Neural progenitor cell (in vitro differentiated cells): ENCODE measurements around the gene C17orf50.

Experiments used
- EZH2 ChIP-seq: fragments of 200-600 bp; sonication (generic); IDR thresholded peaks from 2 replicates; pipeline ENCODE4 v1.6.1; 2017; ENCODE audit warnings: antibody characterized with exemption, mild to moderate bottlenecking, moderate library complexity
- EZH2phosphoT487 ChIP-seq: fragments of 200-600 bp; sonication (generic); IDR thresholded peaks from 2 replicates; pipeline ENCODE4 v1.6.1; 2017; ENCODE audit warnings: antibody characterized with exemption
- TF ChIP-seq, protein P1 (sequence below): fragments of 200-600 bp; sonication (generic); IDR thresholded peaks from 2 replicates; pipeline ENCODE4 v1.5.1; 2017; ENCODE audit warnings: antibody characterized with exemption, mild to moderate bottlenecking

GRCh38 chr17:35766489-35766877, 5.8 kb downstream of the C17orf50 start:
- TF ChIP-seq, protein P1, sequence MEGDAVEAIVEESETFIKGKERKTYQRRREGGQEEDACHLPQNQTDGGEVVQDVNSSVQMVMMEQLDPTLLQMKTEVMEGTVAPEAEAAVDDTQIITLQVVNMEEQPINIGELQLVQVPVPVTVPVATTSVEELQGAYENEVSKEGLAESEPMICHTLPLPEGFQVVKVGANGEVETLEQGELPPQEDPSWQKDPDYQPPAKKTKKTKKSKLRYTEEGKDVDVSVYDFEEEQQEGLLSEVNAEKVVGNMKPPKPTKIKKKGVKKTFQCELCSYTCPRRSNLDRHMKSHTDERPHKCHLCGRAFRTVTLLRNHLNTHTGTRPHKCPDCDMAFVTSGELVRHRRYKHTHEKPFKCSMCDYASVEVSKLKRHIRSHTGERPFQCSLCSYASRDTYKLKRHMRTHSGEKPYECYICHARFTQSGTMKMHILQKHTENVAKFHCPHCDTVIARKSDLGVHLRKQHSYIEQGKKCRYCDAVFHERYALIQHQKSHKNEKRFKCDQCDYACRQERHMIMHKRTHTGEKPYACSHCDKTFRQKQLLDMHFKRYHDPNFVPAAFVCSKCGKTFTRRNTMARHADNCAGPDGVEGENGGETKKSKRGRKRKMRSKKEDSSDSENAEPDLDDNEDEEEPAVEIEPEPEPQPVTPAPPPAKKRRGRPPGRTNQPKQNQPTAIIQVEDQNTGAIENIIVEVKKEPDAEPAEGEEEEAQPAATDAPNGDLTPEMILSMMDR, result no peak
- TF ChIP-seq EZH2, result no peak
- no peak for TF ChIP-seq EZH2phosphoT487
